ENCODE results near the gene SAP30BP.
A peak's percentile ranks its signal among the peaks of the same experiment; 100 is the strongest.

Gene SAP30BP

DNA sequence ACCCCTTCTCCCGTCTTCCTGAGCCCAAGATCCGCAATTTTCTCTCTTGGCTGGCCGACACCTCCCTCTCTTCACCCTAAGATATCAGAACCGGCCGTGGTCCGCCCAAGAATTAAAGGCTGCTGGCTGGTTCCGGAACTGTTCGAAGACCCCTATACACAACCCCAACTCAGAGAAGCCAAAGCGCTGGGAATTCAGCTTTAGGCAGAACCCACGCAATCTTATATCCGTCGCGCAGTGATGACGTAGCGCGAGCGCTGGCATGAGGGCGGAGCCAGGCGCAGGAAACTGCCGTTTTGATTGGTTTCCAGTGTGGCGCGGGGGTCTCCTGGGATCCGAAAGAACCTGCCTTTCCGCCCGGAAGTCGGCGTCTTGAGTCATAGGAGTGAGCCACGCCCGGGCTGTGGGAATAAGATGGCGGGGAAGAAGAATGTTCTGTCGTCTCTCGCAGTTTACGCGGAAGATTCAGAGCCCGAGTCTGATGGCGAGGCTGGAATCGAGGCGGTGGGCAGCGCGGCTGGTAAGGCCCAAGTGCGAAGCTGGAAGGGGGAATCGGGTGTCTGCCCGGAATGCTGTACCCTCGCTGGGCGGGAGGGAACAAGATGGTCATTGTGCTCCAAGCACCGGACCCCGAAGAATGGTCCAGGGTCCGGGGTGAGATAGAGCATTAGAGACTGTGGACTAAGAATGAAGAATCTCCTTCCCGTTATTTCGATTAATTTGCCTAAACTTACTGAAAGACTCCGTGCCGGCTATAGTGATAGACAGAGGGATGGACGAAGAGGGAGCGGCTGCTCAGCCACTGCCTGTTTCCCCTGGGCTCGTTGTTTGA, at the start of gene SAP30BP, which contains the start of gene RECQL5:
SAP30BP (plus strand) TSS at position 380 of the 832 bp plus-strand sequence; CDS start at position 415, 35 bp downstream.
RECQL5 (minus strand) TSS at position 196 of the 832 bp plus-strand sequence. CDS start 597 bp downstream, outside the sequence.
- DNase-seq (ENCODE audit: low read depth) = peak; percentile 95

DNA sequence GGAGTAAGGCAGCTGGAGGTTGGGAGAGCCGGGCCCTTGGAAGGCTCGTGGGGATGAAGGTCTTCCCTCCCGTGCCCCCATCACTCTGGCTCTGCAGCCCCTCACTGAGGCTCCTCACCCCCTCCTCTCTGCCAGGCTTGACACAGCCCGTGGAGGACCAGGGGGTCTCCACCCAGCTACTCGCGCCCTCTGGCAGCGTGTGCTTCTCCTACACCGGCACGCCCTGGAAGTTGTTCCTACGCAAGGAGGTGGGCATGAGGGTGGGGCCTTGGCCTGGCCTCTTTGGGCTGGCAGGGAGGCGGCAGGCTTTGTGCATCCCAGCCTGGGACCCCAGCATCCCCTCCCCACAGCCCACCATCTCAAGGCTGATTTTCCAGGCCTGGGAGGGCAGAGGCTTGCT, 49.5 kb upstream of the SAP30BP start:
- DNase-seq (ENCODE audit: low read depth) = no peak

DNA sequence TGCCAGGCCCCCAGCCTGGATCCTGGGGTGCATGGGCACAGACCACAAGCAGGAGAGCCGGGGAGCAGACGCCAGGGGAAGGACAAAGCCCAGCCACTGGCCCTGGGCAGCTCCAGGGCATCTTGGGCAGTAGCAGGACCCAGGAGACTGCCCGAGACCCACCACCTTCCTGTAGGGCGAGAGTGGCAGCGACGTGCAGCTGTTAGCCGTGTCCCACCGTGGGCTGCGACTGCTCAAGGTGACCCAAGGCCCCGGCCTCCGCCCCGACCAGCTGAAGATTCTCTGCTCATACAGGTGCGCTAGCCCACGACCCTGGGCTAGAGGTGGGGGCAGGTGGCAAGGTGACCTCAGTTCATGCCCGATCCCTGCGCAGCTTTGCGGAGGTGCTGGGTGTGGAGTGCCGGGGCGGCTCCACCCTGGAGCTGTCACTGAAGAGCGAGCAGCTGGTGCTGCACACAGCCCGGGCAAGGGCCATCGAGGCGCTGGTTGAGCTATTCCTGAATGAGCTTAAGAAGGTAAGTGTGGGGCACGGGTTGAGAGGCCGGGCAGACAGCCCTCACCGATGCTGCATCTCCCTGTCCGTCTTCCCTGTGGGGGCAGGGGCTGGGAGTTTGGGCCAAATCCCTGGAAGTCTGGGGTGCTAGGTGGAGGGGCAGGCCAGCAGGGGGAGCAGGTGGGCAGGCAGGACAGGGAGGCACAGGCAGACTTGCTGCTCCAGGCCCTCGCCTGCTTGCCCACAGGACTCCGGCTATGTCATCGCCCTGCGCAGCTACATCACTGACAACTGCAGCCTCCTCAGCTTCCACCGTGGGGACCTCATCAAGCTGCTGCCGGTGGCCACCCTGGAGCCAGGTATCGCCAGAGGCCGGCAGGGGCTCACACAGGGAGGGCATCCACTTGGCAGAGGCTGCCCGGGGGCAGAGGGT, 47.4 kb upstream of the SAP30BP start:
- no peak for DNase-seq (ENCODE audit: low read depth)

GRCh38 chr17:75621489-75621888, 45.6 kb upstream of the SAP30BP start:
- DNase-seq (ENCODE audit: low read depth) = no peak

DNA sequence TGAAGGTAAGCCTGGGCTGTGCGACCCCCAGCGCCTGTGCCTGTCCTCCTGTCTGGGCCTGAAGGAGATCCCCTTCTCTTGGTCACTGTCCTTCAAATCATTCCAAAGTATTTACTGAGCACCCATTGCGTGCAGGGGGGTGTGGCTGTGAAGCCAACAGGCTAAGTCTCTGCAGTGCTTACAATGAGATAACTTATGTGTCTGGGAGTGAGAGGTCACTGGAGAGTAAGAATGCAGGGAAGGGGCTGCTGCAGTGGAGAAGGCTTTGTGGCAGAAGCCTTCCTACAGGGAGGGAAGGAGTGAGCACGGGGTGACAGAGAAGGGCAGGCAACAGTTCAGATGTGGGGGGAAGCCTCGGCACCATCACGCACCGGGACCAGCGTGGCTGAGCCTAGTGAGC, 45.1 kb upstream of the SAP30BP start:
- no peak for DNase-seq (ENCODE audit: low read depth)

- DNase-seq (ENCODE audit: low read depth) = no peak
Observed at GRCh38 chr17:75622771-75623273, 44.3 kb upstream of the SAP30BP start.

DNA sequence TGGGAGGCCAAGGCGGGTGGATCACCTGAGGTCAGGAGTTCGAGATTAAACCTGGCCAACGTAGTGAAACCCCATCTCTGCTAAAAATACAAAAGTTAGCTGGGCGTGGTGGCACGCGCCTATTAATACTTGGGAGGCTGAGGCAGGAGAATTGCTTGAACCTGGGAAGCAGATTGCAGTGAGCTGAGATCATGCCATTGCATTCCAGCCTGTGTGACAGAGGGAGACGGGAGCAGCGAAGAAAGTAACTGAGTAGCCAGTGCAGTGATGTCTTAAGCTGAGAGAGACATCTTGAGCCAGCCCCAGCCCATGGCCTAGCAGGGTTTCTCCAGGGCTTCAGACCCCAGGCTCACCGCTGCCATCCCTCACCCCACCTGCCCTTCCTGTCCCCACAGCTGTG, 43.8 kb upstream of the SAP30BP start:
- no peak for DNase-seq (ENCODE audit: low read depth)

DNA sequence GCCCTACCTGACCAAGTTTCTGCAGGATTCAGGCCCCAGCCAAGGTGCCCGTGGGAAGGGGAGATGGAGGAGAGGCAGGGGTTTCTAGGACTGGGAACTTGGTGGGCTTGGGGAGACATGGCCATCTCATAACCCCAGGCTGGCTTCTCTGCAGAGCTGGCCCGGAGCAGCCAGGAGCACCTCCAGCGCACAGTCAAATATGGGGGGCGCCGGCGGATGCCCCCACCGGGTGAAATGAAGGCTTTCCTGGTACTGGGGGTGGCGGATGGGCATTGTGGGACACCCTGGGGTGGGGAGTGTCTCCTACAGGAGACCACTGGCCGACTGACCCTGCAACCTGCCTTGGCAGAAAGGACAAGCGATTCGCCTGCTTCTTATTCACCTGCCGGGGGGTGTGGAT, 43.1 kb upstream of the SAP30BP start:
- no peak for DNase-seq (ENCODE audit: low read depth)

DNA sequence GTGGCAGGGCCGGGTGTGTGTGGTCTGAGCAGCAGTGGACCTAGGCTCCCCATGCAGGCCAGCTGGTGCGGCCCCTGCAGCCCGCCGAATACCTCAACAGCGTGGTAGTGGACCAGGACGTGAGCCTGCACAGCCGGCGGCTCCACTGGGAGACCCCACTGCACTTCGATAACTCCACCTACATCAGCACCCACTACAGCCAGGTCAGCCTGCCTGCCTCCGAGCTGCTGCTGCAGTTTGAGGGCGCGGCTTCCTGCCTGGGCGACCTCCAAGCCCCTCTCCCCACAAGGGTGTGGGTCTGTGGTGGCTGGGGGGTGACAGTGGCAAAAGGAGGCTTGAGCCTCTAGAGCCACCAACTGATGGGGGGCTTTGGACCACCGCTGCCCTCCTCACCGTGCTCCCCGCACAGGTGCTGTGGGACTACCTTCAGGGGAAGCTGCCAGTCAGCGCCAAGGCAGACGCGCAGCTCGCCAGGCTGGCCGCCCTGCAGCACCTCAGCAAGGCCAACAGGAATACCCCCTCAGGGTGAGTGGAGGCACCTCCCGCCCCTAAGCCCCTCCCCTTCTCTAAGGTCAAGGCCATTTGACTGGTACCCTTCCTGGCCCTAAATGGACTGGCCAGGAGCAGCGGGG, 42.3 kb upstream of the SAP30BP start:
- DNase-seq (ENCODE audit: low read depth) = no peak

DNA sequence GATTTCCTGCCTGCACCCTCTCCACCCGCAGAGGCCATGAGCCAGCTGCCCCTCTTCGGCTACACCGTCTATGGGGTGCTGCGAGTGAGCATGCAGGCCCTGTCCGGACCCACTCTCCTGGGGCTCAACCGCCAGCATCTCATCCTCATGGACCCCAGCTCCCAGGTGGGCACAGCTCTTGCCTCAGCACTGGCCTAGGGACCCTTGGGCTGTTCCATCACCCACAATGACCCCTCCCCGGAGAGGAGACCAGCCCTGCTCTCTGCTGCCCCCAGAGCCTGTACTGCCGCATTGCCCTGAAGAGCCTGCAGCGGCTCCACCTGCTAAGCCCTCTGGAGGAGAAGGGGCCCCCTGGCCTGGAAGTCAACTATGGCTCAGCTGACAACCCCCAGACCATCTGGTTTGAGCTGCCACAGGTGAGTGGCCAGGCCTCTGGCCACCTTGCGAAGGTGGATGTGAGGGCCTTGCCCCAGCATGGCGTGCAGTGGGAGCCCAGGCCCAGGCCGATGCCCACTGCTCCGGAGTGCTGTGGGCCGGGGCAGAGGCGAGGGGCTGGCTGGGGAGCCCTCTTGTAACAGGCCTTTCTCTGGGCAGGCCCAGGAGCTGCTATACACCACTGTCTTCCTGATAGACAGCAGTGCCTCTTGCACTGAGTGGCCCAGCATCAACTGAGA, 41.2 kb upstream of the SAP30BP start:
- DNase-seq (ENCODE audit: low read depth) = no peak

GRCh38 chr17:75626496-75627038, 40.6 kb upstream of the SAP30BP start:
- DNase-seq (ENCODE audit: low read depth) = no peak

DNA sequence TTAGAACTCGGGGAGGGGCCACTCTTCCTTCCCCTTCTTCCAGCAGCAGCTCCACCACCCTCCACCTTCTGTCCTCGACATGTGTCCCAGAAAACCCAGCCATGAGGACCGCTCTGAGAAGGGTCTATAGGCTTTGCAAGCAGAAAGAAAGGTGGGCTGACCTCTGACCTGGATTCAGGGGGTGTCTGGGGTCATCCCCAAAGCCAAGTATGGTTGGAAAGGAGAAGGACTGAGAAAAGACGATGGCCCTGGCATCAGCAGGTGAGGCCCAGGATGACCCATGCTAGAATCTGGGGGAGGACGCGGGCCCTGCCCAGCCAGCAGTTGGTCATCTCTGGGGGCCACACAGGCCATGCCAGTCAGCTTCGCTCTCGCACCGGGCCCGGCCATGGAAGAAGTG, 40.0 kb upstream of the SAP30BP start:
- no peak for DNase-seq (ENCODE audit: low read depth)

GRCh38 chr17:75628425-75628824, 38.7 kb upstream of the SAP30BP start:
- DNase-seq (ENCODE audit: low read depth) = no peak

- no peak for DNase-seq (ENCODE audit: low read depth)
Observed at GRCh38 chr17:75629157-75629556, 38.0 kb upstream of the SAP30BP start.

- no peak for DNase-seq (ENCODE audit: low read depth)
Observed at GRCh38 chr17:75630071-75630917, 36.8 kb upstream of the SAP30BP start.

DNA sequence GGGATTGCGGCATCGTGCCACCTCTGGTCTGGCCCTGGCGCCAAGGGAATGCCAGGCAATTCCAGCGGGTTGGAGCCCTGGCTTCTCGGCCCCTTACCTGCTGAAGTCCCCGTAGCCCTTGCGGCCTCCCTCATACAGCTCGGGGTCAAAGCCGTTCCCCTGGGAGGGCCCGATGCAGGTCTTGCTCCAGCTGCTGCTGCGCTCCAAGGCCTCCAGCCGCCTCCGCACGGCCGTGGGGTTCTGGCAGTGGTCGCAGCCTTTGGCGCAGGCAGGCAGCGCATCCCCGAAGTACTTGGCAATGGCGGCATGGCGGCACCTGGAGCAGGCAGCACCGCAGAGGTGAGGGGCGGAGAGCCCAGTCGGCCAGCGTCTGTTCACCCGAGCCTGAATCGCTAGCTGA, 35.8 kb upstream of the SAP30BP start:
- DNase-seq (ENCODE audit: low read depth) = no peak

- DNase-seq (ENCODE audit: low read depth) = no peak
Observed at GRCh38 chr17:75632428-75632827, 34.7 kb upstream of the SAP30BP start.

DNA sequence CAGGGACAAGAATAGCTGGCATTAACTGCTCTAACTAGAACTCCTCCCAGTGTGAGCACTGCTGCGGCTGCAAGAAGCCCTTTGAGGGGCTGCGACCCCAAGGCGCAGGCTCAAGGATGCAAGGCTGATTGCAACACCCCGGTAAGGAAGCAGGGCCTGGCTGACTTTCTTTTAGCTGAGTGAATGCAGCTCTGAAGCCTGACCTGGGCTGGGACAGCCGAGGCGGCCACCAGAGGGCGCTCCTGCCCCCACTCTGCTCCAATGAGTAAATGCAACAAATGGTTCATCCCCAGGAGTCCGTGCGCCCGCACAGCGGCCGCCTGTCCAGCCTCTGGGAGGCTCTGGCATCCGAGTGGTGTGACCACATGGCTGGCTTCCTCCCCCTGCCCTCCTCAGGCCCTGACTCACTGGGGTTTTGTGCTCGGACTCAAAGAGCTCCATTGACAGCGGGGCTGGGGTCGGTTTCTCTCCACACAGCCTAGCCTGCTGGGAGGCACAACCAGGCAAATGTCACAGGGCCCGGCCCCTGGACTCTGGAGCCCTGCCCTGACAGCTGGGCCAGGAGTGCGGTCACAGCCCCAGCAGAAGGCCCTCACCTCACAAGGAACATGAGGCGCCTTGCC, 34.2 kb upstream of the SAP30BP start, which contains the start of gene SMIM5:
SMIM5 (plus strand) TSS at position 572 of the 623 bp plus-strand sequence. CDS start 6,768 bp downstream, outside the sequence.
- DNase-seq (ENCODE audit: low read depth) = peak; percentile 68

DNA sequence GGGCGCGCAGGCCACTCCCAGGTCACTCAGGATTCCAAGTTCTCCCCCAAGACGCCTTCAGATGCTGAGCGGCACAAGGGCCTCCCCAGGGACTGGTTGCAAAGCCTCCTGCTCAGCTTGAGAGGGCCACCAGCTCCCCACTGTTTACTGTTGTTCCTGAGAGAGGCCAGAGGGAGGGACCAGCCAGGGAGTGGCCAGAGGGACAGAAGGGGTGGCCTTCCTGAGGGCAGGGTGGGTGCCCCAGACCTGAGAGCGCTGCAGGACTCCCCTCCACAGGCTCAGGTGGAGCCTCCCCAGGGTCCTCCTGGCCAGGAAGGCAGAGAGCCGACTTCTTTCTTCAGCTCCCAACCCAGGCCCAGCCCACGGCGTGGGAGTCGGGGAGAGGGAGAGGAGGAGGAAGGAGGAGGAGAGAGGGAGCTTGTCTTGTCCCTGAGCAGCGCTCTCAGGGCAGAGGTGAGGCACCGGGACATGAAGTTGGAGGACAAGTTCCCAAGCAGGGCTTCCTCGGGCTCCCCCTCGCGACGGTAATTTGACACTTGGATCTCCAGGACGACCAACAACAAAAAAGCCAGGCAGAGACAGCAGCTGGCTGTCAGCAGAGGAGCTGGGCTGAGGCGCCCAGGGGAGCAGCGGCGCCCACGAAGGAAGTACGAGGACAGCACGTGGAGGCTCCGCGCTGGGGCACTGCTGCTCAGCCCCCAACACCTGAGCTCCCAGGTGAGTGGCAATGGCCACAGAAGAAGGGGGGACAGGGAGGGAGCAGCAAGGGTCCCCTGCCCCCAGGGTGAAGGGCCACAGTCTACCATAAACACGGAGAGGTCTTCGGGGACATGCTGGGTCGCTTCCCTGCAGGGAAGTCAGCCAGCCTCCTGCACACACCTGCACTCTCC, 33.4 kb upstream of the SAP30BP start:
- peak; percentile 35 for DNase-seq (ENCODE audit: low read depth)

Data from activated T-cell treated with anti-CD3 and anti-CD28 coated beads for 24 hours (primary cell).